Caco-2 (cell line): ENCODE measurements around the gene ATP5F1C. TPM values are rescaled to one million over a fixed set of nuclear protein-coding genes. Genes with fewer than 3 reads are reported as not detected.

ENCODE experiments used
- BruUV-seq: library from RNA; stranded (reverse); fragments of 400-500 nt; replicated peaks from 2 replicates; lab custom pipeline; 2021; lab: Mats Ljungman, UMichigan
- CTCF ChIA-PET: fragments of 300-600 bp; sonication (Branson Sonifier 250); formaldehyde crosslinking; loops from one replicate; lab custom pipeline; 2022; ENCODE audit warnings: antibody characterized with exemption; lab: Charles Lee
- POLR2A ChIA-PET: fragments of 300-600 bp; sonication (Branson Sonifier 250); formaldehyde crosslinking; loops from one replicate; lab custom pipeline; 2022; ENCODE audit warnings: antibody characterized with exemption; lab: Charles Lee
- DNase-seq, 2 experiments: peaks; one replicate each; pipeline versions ENCODE4 v3.0.0 to v3.0.0-alpha.2; 2020 to 2022
- H3K27me3 ChIP-seq: replicated peaks from 2 replicates; pipeline ENCODE4 v1.6.0; 2011; ENCODE audit warnings: low read length; ENCODE audit not compliant: control insufficient read depth, insufficient read depth
- H3K36me3 ChIP-seq: 2 replicates; pipeline ENCODE4 v1.5.1; 2011; ENCODE audit warnings: low read length; ENCODE audit not compliant: control insufficient read depth, insufficient read depth
- H3K4me1 ChIP-seq: fragments of 250-450 bp; sonication (Bioruptor Pico); 2 replicates; pipeline ENCODE4 v1.5.1; 2020; ENCODE audit warnings: mild to moderate bottlenecking
- H3K4me3 ChIP-seq: 2 replicates; pipeline ENCODE4 v1.5.1; 2011; ENCODE audit warnings: low read depth, mild to moderate bottlenecking, control low read depth, low read length
- H3K9me3 ChIP-seq: fragments of 250-450 bp; sonication (Bioruptor Pico); 2 replicates; pipeline ENCODE4 v1.5.1; 2020; ENCODE audit warnings: mild to moderate bottlenecking, moderate library complexity
- H3K27ac Mint-ChIP-seq: one replicate; pipeline ENCODE4 v1.8.0; 2022; ENCODE audit warnings: mixed read lengths; ENCODE audit not compliant: unreplicated experiment
- H3K27me3 Mint-ChIP-seq: one replicate; pipeline ENCODE4 v1.8.0; 2022; ENCODE audit warnings: mixed read lengths; ENCODE audit not compliant: insufficient read depth, unreplicated experiment
- H3K36me3 Mint-ChIP-seq: one replicate; pipeline ENCODE4 v1.8.0; 2022; ENCODE audit warnings: mild to moderate bottlenecking, mixed read lengths; ENCODE audit not compliant: insufficient read depth, unreplicated experiment
- H3K4me1 Mint-ChIP-seq: one replicate; pipeline ENCODE4 v1.8.0; 2022; ENCODE audit warnings: low read depth, mixed read lengths; ENCODE audit not compliant: unreplicated experiment
- H3K4me3 Mint-ChIP-seq: one replicate; pipeline ENCODE4 v1.8.0; 2022; ENCODE audit warnings: mild to moderate bottlenecking, moderate library complexity, mixed read lengths; ENCODE audit not compliant: unreplicated experiment
- H3K9me3 Mint-ChIP-seq: one replicate; pipeline ENCODE4 v1.8.0; 2022; ENCODE audit warnings: mixed read lengths; ENCODE audit not compliant: unreplicated experiment
- intact Hi-C: fragments of 100-400 bp; cut with micrococcal nuclease; formaldehyde crosslinking; loops from one replicate; pipeline ENCODE4 v1.10.0; 2022; ENCODE audit not compliant: unreplicated experiment
- total RNA-seq: library from RNA; stranded (reverse); gene quantifications from 2 replicates; pipeline ENCODE4 v1.2.3, GENCODE V29; 2022
- TF ChIP-seq, protein P1 (sequence below), 2 experiments: fragments of 200-600 bp in 1 of 2; IDR thresholded peaks; 1 replicate in 1 of 2; 2 replicates in 1 of 2; pipeline versions ENCODE4 v1.5.1 to v1.8.0; 2011 to 2022; ENCODE audit warnings: antibody characterized with exemption in 1 of 2, control low read depth in 1 of 2, inconsistent platforms in 1 of 2, low read depth in 1 of 2, low read length in 1 of 2, mild to moderate bottlenecking in 1 of 2, moderate library complexity in 1 of 2; ENCODE audit not compliant: insufficient read depth in 1 of 2, severe bottlenecking in 1 of 2, unreplicated experiment in 1 of 2

Gene ATP5F1C
- total RNA-seq, 1 experiment from 2014 or later, result 568 TPM

DNA sequence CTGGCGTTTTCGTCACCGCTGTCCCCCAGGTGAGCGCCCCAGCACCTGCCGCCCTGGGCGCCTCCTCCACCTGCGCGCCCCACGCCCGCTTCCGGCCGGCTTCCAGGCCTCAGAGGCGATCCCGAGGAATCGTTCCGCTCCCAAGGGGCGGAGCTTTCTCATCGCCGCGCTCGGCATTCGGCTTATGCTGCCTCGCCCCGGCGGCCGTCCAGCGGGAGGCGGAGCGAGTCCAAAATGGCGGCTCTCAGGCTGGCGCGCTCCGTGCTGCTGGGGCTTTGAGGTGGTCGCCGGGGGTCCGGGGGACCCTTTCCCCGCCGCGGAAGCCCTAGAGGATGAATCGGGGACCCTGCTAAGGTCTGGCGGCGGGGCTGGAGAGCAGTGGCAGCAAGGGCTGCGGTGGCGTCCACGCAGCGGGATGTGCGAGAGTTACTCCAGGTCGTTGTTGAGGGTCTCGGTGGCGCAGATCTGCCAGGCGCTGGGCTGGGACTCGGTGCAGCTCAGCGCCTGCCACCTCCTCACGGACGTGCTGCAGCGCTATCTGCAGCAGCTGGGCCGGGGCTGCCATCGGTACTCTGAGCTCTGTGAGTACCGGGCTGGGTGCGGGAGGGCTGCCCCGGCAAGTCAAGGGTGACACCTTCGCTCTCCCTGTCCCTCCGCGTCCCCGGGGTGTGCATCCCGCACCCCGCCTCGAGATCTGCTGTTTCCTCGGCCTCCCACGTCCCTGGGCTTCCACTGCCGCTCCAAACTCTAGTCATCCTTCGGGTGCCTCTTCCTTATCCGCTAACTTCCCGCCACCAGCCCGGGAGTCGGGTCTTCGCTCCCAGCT is 30.5 kb downstream of the ATP5F1C start, which contains the start of gene TAF3:
TAF3 (plus strand) TSS at position 211 of the 826 bp plus-strand sequence; CDS start at position 416, 205 bp downstream.
- peak; percentile 94 to 99 for DNase-seq

DNA sequence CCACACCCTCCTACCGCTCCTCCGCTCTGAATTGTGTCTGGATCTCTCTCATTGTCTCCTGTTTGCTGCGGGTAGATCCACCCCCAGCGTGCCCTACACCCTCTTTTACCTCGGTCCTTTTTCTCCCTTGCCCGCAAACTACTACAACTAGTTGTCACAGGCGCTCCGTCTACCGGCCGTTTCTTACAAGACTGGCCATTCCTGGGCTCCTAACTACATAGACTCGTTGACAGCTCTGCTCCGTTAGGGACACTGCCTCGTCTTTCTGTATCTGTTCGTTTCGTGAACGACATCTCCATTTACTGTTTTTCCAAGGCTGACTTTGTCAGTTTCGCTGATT is 31.1 kb downstream of the ATP5F1C start:
- H3K9me3 ChIP-seq, result no peaks in the 10 kb centered on the region
- Mint-ChIP-seq H3K4me3 (peak overlapping the region; percentile 84), H3K36me3 (peaks cover 16% of the 10 kb centered on the region), H3K4me1 (peaks cover 8% of the 10 kb centered on the region), H3K9me3 (no peaks in the 10 kb centered on the region), H3K27me3 (no peaks in the 10 kb centered on the region), H3K27ac (peak overlapping the region; percentile 72)
- TF ChIP-seq, protein P1, sequence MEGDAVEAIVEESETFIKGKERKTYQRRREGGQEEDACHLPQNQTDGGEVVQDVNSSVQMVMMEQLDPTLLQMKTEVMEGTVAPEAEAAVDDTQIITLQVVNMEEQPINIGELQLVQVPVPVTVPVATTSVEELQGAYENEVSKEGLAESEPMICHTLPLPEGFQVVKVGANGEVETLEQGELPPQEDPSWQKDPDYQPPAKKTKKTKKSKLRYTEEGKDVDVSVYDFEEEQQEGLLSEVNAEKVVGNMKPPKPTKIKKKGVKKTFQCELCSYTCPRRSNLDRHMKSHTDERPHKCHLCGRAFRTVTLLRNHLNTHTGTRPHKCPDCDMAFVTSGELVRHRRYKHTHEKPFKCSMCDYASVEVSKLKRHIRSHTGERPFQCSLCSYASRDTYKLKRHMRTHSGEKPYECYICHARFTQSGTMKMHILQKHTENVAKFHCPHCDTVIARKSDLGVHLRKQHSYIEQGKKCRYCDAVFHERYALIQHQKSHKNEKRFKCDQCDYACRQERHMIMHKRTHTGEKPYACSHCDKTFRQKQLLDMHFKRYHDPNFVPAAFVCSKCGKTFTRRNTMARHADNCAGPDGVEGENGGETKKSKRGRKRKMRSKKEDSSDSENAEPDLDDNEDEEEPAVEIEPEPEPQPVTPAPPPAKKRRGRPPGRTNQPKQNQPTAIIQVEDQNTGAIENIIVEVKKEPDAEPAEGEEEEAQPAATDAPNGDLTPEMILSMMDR (IDR thresholded peaks at IDR 0.05; ENCODE audit: insufficient read depth in 1 of 2, low read depth in 1 of 2, low read length in 1 of 2, severe bottlenecking in 1 of 2, unreplicated experiment in 1 of 2), result peak; percentile 33 to 71
- H3K27me3 ChIP-seq, result no peaks in the 10 kb centered on the region
- DNase-seq, result peak; percentile 60 to 63
- H3K4me1 ChIP-seq, result peaks cover 4% of the 10 kb centered on the region; the same call in 1 of the 2 replicates
- ChIA-PET POLR2A (interaction anchor here (0.6 to 2.2 kb wide), 5 partner anchors 28 to 962 kb away, joined by 3 to 45 read pairs (median 3); partner anchors contain the start of genes ATP5F1C and KIN), CTCF (interaction anchor here (0.5 to 4.0 kb wide), 4 partner anchors 10 to 294 kb away, joined by 3 to 26 read pairs (median 4); partner anchors contain the start of genes ATP5F1C and KIN)
- peaks cover 2% of the 10 kb centered on the region for H3K36me3 ChIP-seq
- BruUV-seq, result no TSS peak
- intact Hi-C loops, result loop anchor here (1.0 to 5.0 kb wide), 4 partner anchors 36 to 1390 kb away; no protein-coding TSS in a partner anchor
- peak overlapping the region; percentile 95 for H3K4me3 ChIP-seq

More for the DNA sequence above, 30.5 kb downstream of the ATP5F1C start, which contains the start of gene TAF3:
- BruUV-seq, result no TSS peak
- Mint-ChIP-seq H3K9me3 (no peaks in the 10 kb centered on the region), H3K36me3 (peaks cover 15% of the 10 kb centered on the region), H3K27ac (peak within 1 kb of the TSS; percentile 72), H3K4me3 (peak within 1 kb of the TSS; percentile 84), H3K4me1 (peaks cover 8% of the 10 kb centered on the region), H3K27me3 (no peaks in the 10 kb centered on the region)
- Histone ChIP-seq H3K36me3 (peaks cover 2% of the 10 kb centered on the region), H3K4me3 (peak within 1 kb of the TSS; percentile 95), H3K9me3 (no peaks in the 10 kb centered on the region), H3K27me3 (no peaks in the 10 kb centered on the region), H3K4me1 (peaks cover 4% of the 10 kb centered on the region; the same call in 1 of the 2 replicates)
- POLR2A ChIA-PET, result interaction anchor here (0.6 to 2.2 kb wide), 10 partner anchors 9 to 293 kb away, joined by 3 to 45 read pairs (median 4); partner anchors contain the start of genes ATP5F1C and KIN
- intact Hi-C loops, result loop anchor here (1.0 to 5.0 kb wide), 5 partner anchors 30 to 1391 kb away; partner anchors contain the start of gene ATP5F1C
- CTCF ChIA-PET, result interaction anchor here (0.6 to 4.0 kb wide), 8 partner anchors 9 to 293 kb away, joined by 3 to 26 read pairs (median 4); partner anchors contain the start of genes ATP5F1C and KIN
- TF ChIP-seq, protein P1 (IDR thresholded peaks at IDR 0.05; ENCODE audit: insufficient read depth in 1 of 2, low read depth in 1 of 2, low read length in 1 of 2, severe bottlenecking in 1 of 2, unreplicated experiment in 1 of 2), result no peak

DNA sequence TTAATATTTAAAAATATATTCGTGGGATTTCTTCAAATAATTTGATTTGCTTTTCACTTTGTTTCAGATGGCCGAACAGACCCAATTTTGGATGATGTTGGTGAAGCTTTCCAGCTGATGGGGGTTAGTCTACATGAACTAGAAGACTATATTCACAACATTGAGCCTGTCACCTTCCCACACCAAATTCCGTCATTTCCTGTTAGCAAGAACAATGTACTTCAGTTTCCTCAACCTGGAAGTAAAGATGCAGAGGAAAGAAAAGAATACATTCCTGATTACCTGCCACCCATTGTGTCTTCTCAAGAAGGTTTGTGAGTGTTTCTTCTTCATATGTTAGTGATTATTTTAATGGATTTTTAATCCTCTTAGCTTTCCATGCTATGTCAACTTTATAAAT is 36.3 kb downstream of the ATP5F1C start:
- Histone ChIP-seq H3K27me3 (no peaks in the 10 kb centered on the region), H3K4me1 (no peaks in the 10 kb centered on the region), H3K9me3 (no peaks in the 10 kb centered on the region), H3K36me3 (peaks cover 2% of the 10 kb centered on the region), H3K4me3 (no peak overlapping the region)
- TF ChIP-seq, protein P1 (IDR thresholded peaks at IDR 0.05; ENCODE audit: insufficient read depth in 1 of 2, low read depth in 1 of 2, low read length in 1 of 2, severe bottlenecking in 1 of 2, unreplicated experiment in 1 of 2), result no peak
- ChIA-PET POLR2A (interaction anchor here (0.7 kb wide), 1 partner anchor 12 kb away, joined by 5 read pairs; no protein-coding TSS in a partner anchor), CTCF (no interaction called here)
- no peak overlapping the region for H3K4me3 Mint-ChIP-seq
- no peaks in the 10 kb centered on the region for H3K27me3 Mint-ChIP-seq
- peaks cover 16% of the 10 kb centered on the region for H3K4me1 Mint-ChIP-seq
- DNase-seq, result no peak
- peaks cover 48% of the 10 kb centered on the region for H3K36me3 Mint-ChIP-seq
- intact Hi-C loops, result no loop called here
- H3K27ac Mint-ChIP-seq, result no peak overlapping the region
- H3K9me3 Mint-ChIP-seq, result no peaks in the 10 kb centered on the region
- BruUV-seq, result no TSS peak
